ENCODE results near the gene CENPO. TPM values are rescaled to one million over a fixed set of nuclear protein-coding genes. Genes with fewer than 3 reads are reported as not detected.

Gene CENPO
- polyA plus RNA-seq, 1 donor from 2014 or later = 2.6 TPM

- Mint-ChIP-seq H3K9me3 (no peaks in the 10 kb centered on the region), H3K4me3 (no peak overlapping the region), H3K27ac (no peak overlapping the region), H3K27me3 (no peaks in the 10 kb centered on the region), H3K36me3 (peaks cover 3% of the 10 kb centered on the region), H3K4me1 (peaks cover 0 to 7% (median 4%) of the 10 kb centered on the region in 3 donors)
Measured at GRCh38 chr2:24824966-24825882, 32.0 kb downstream of the CENPO start.

- H3K9me3 Mint-ChIP-seq = no peaks in the 10 kb centered on the region
Measured at GRCh38 chr2:24825883-24826772, 32.9 kb downstream of the CENPO start.

GRCh38 chr2:24826773-24827145 is 33.5 kb downstream of the CENPO start:
- no peaks in the 10 kb centered on the region for H3K27me3 Mint-ChIP-seq
- peaks cover 4% of the 10 kb centered on the region for H3K36me3 Mint-ChIP-seq
- no peaks in the 10 kb centered on the region for H3K9me3 Mint-ChIP-seq
- peaks cover 0 to 7% (median 4%) of the 10 kb centered on the region in 3 donors for H3K4me1 Mint-ChIP-seq
- no peak overlapping the region for H3K4me3 Mint-ChIP-seq
- H3K27ac Mint-ChIP-seq = peak overlapping the region in 1 of 3 donors; percentile 67

More at GRCh38 chr2:24825883-24826772, 32.9 kb downstream of the CENPO start:
- H3K4me1 Mint-ChIP-seq = peaks cover 0 to 7% (median 4%) of the 10 kb centered on the region in 3 donors
- no peaks in the 10 kb centered on the region for H3K27me3 Mint-ChIP-seq
- H3K36me3 Mint-ChIP-seq = peaks cover 4% of the 10 kb centered on the region
- H3K4me3 Mint-ChIP-seq = no peak overlapping the region
- no peak overlapping the region for H3K27ac Mint-ChIP-seq

GRCh38 chr2:24827321-24828237 is 34.4 kb downstream of the CENPO start:
- peaks cover 0 to 7% (median 4%) of the 10 kb centered on the region in 3 donors for H3K4me1 Mint-ChIP-seq
- H3K27me3 Mint-ChIP-seq = no peaks in the 10 kb centered on the region
- peak overlapping the region in 1 of 3 donors; percentile 7 for H3K27ac Mint-ChIP-seq
- H3K4me3 Mint-ChIP-seq = no peak overlapping the region
- peaks cover 4% of the 10 kb centered on the region for H3K36me3 Mint-ChIP-seq
- no peaks in the 10 kb centered on the region for H3K9me3 Mint-ChIP-seq

- Mint-ChIP-seq H3K9me3 (no peaks in the 10 kb centered on the region), H3K4me3 (no peak overlapping the region), H3K27me3 (no peaks in the 10 kb centered on the region), H3K4me1 (peaks cover 0 to 7% (median 4%) of the 10 kb centered on the region in 3 donors), H3K27ac (no peak overlapping the region), H3K36me3 (peaks cover 6% of the 10 kb centered on the region)
Measured at GRCh38 chr2:24828238-24828996, 35.2 kb downstream of the CENPO start.

- Mint-ChIP-seq H3K9me3 (no peaks in the 10 kb centered on the region), H3K4me3 (no peak overlapping the region), H3K27ac (no peak overlapping the region), H3K27me3 (no peaks in the 10 kb centered on the region), H3K4me1 (peaks cover 0 to 7% (median 4%) of the 10 kb centered on the region in 3 donors), H3K36me3 (peaks cover 6% of the 10 kb centered on the region)
Measured at GRCh38 chr2:24830351-24830750, 37.1 kb downstream of the CENPO start.

GRCh38 chr2:24830786-24831185 is 37.6 kb downstream of the CENPO start:
- peaks cover 6% of the 10 kb centered on the region for H3K36me3 Mint-ChIP-seq
- no peak overlapping the region for H3K27ac Mint-ChIP-seq
- no peaks in the 10 kb centered on the region for H3K27me3 Mint-ChIP-seq
- no peak overlapping the region for H3K4me3 Mint-ChIP-seq
- H3K9me3 Mint-ChIP-seq = no peaks in the 10 kb centered on the region
- peaks cover 0 to 7% (median 4%) of the 10 kb centered on the region in 3 donors for H3K4me1 Mint-ChIP-seq

GRCh38 chr2:24831221-24832072 is 38.2 kb downstream of the CENPO start:
- no peak overlapping the region for H3K27ac Mint-ChIP-seq
- no peaks in the 10 kb centered on the region for H3K27me3 Mint-ChIP-seq
- peaks cover 0 to 4% (median 3%) of the 10 kb centered on the region in 3 donors for H3K4me1 Mint-ChIP-seq
- no peaks in the 10 kb centered on the region for H3K9me3 Mint-ChIP-seq
- peaks cover 12% of the 10 kb centered on the region for H3K36me3 Mint-ChIP-seq
- no peak overlapping the region for H3K4me3 Mint-ChIP-seq

GRCh38 chr2:24832073-24832461 is 38.8 kb downstream of the CENPO start:
- peaks cover 11% of the 10 kb centered on the region for H3K36me3 Mint-ChIP-seq
- peaks cover 0 to 3% (median 2%) of the 10 kb centered on the region in 3 donors for H3K4me1 Mint-ChIP-seq
- H3K27ac Mint-ChIP-seq = no peak overlapping the region
- H3K9me3 Mint-ChIP-seq = no peaks in the 10 kb centered on the region
- no peaks in the 10 kb centered on the region for H3K27me3 Mint-ChIP-seq
- no peak overlapping the region for H3K4me3 Mint-ChIP-seq

GRCh38 chr2:24832521-24832920 is 39.3 kb downstream of the CENPO start:
- H3K4me3 Mint-ChIP-seq = no peak overlapping the region
- H3K36me3 Mint-ChIP-seq = peaks cover 11% of the 10 kb centered on the region
- H3K27me3 Mint-ChIP-seq = no peaks in the 10 kb centered on the region
- no peak overlapping the region for H3K27ac Mint-ChIP-seq
- peaks cover 0 to 3% (median 2%) of the 10 kb centered on the region in 3 donors for H3K4me1 Mint-ChIP-seq
- H3K9me3 Mint-ChIP-seq = no peaks in the 10 kb centered on the region

GRCh38 chr2:24832931-24833701 is 39.9 kb downstream of the CENPO start:
- H3K4me1 Mint-ChIP-seq = no peaks in the 10 kb centered on the region
- no peak overlapping the region for H3K4me3 Mint-ChIP-seq
- peak overlapping the region in 2 of 3 donors; percentile 1 to 15 for H3K27ac Mint-ChIP-seq
- H3K27me3 Mint-ChIP-seq = no peaks in the 10 kb centered on the region
- peaks cover 11% of the 10 kb centered on the region for H3K36me3 Mint-ChIP-seq
- H3K9me3 Mint-ChIP-seq = no peaks in the 10 kb centered on the region

- H3K4me1 Mint-ChIP-seq = no peaks in the 10 kb centered on the region
- peaks cover 11% of the 10 kb centered on the region for H3K36me3 Mint-ChIP-seq
- no peak overlapping the region for H3K27ac Mint-ChIP-seq
- no peaks in the 10 kb centered on the region for H3K27me3 Mint-ChIP-seq
- H3K4me3 Mint-ChIP-seq = no peak overlapping the region
- no peaks in the 10 kb centered on the region for H3K9me3 Mint-ChIP-seq
Measured at GRCh38 chr2:24833821-24834732, 40.9 kb downstream of the CENPO start.

All from IgD-negative memory B cell (primary cell).